Fibroblast of the aortic adventitia (primary cell): ENCODE results near the gene SCO2. TPM values are rescaled to one million over a fixed set of nuclear protein-coding genes. Genes with fewer than 3 reads are reported as not detected.

Source experiments
- DNase-seq: peaks from one replicate; pipeline ENCODE4 v3.0.0-alpha.2; 2010; ENCODE audit warnings: low read depth
- H3K4me3 ChIP-seq: 2 replicates; pipeline ENCODE4 v1.5.1; 2011; ENCODE audit warnings: low read depth, mild to moderate bottlenecking, control low read depth, low read length, moderate library complexity
- CTCF ChIP-seq: IDR thresholded peaks from 2 replicates; pipeline ENCODE4 v1.5.1; 2011; ENCODE audit warnings: mild to moderate bottlenecking, low read length, control low read depth, inconsistent platforms; ENCODE audit not compliant: insufficient read depth
- total RNA-seq: library from RNA; depleted of rRNA; stranded (reverse); fragments of >200 nt; gene quantifications from 2 replicates; pipeline ENCODE4 v1.2.3, GENCODE V29; 2012; ENCODE audit warnings: low replicate concordance

Gene SCO2
- total RNA-seq, 1 donor = 3.4 TPM

GRCh38 chr22:50530877-50531545, 5.6 kb upstream of the SCO2 start:
- peak; percentile 83 for DNase-seq
- peak overlapping the region; percentile 69 for H3K4me3 ChIP-seq
- no peak for TF ChIP-seq CTCF

GRCh38 chr22:50530580-50530876, 5.1 kb upstream of the SCO2 start:
- H3K4me3 ChIP-seq = peak overlapping the region; percentile 69
- no peak for TF ChIP-seq CTCF
- DNase-seq = no peak

GRCh38 chr22:50529897-50530579, 4.6 kb upstream of the SCO2 start, which contains the start of gene TYMP:
Gene TYMP (minus strand): TSS chr22:50530012. CDS start chr22:50529709, 303 bp downstream.
- peak within 1 kb of the TSS; percentile 69 for H3K4me3 ChIP-seq
- peak; percentile 86 for DNase-seq
- TF ChIP-seq CTCF = no peak

- TF ChIP-seq CTCF = no peak
- DNase-seq = peak; percentile 29
- peak overlapping the region; percentile 69 for H3K4me3 ChIP-seq
Observed at GRCh38 chr22:50529416-50529896, 4.1 kb upstream of the SCO2 start.

GRCh38 chr22:50528682-50529415, 3.5 kb upstream of the SCO2 start:
- DNase-seq = no peak
- TF ChIP-seq CTCF = no peak
- peak overlapping the region; percentile 69 for H3K4me3 ChIP-seq

- no peak for DNase-seq
- no peak for TF ChIP-seq CTCF
- H3K4me3 ChIP-seq = no peak overlapping the region
Observed at GRCh38 chr22:50527921-50528681, 2.7 kb upstream of the SCO2 start.
